Keratinocyte (primary cell): ENCODE data around the gene SERPINH1.

ENCODE experiments used
- CTCF ChIP-seq, 3 experiments: IDR thresholded peaks in 1 of 3; conservative IDR thresholded peaks in 1 of 3; optimal IDR thresholded peaks in 1 of 3; 2 replicates in 2 of 3; 3 replicates in 1 of 3; pipeline versions ENCODE3 to v1.5.1; 2011; ENCODE audit warnings: low read length in 3 of 3, mild to moderate bottlenecking in 3 of 3, moderate library complexity in 2 of 3, control low read depth in 1 of 3, inconsistent platforms in 1 of 3; ENCODE audit not compliant: insufficient read depth in 2 of 3; ENCODE audit errors: extremely low read depth in 1 of 3
- EZH2 ChIP-seq: IDR thresholded peaks from one replicate; pipeline ENCODE4 v1.6.1; 2012; ENCODE audit warnings: inconsistent platforms, mild to moderate bottlenecking, low read length, moderate library complexity

GRCh38 chr11:75603791-75604736 lies 42.0 kb downstream of the SERPINH1 start:
- no peak for TF ChIP-seq CTCF (optimal IDR thresholded peaks at IDR 0.05 in 1 of 3, IDR thresholded peaks at IDR 0.05 in 1 of 3, conservative IDR thresholded peaks at IDR 0.05 in 1 of 3; ENCODE audit: extremely low read depth in 1 of 3, insufficient read depth in 2 of 3, low read length in 3 of 3)
- TF ChIP-seq EZH2: no peak
